Skeletal muscle tissue (tissue), 4 donors: ENCODE data around the gene TM9SF2. TPM values are rescaled to one million over a fixed set of nuclear protein-coding genes. Genes with fewer than 3 reads are reported as not detected.

Source experiments
- H3K27ac ChIP-seq: one replicate; pipeline ENCODE4 v1.7.0; 2013; ENCODE audit warnings: mild to moderate bottlenecking, low read depth, low read length, inconsistent platforms
- H3K27me3 ChIP-seq, 3 donors: one replicate each; pipeline ENCODE4 v1.7.0; 2013; ENCODE audit warnings: low read length in 3 of 3; ENCODE audit not compliant: control insufficient read depth in 3 of 3, insufficient read depth in 3 of 3
- H3K36me3 ChIP-seq, 3 donors: one replicate each; pipeline ENCODE4 v1.7.0; 2013; ENCODE audit warnings: low read length in 3 of 3; ENCODE audit not compliant: control insufficient read depth in 3 of 3, insufficient read depth in 3 of 3
- H3K4me1 ChIP-seq, 3 donors: one replicate each; pipeline ENCODE4 v1.7.0; 2013; ENCODE audit warnings: low read length in 3 of 3, mild to moderate bottlenecking in 3 of 3; ENCODE audit not compliant: control insufficient read depth in 3 of 3, insufficient read depth in 3 of 3
- H3K4me3 ChIP-seq, 3 donors: one replicate each; pipeline ENCODE4 v1.7.0; 2013; ENCODE audit warnings: low read length in 3 of 3
- H3K9ac ChIP-seq, 3 donors: one replicate each; pipeline ENCODE4 v1.7.0; 2013; ENCODE audit warnings: low read length in 3 of 3, mild to moderate bottlenecking in 3 of 3, moderate library complexity in 2 of 3, low read depth in 1 of 3
- H3K9me3 ChIP-seq, 3 donors: one replicate each; pipeline ENCODE4 v1.7.0; 2013; ENCODE audit warnings: low read length in 3 of 3; ENCODE audit not compliant: control insufficient read depth in 3 of 3
- total RNA-seq: library from RNA; depleted of rRNA; stranded (reverse); fragments of >200 nt; gene quantifications from one replicate; pipeline ENCODE4 v1.2.3, GENCODE V29; 2014
- donor health status: Osteomylitis.

TM9SF2 gene
- total RNA-seq, 1 donor from 2014 or later = 116 TPM

GRCh38 chr13:99507551-99507950, 6.3 kb downstream of the TM9SF2 start:
- peaks cover 6 to 19% (median 13%) of the 10 kb centered on the region in 3 donors for H3K4me1 ChIP-seq
- no peaks in the 10 kb centered on the region for H3K9me3 ChIP-seq
- H3K27me3 ChIP-seq = no peaks in the 10 kb centered on the region
- no peak overlapping the region for H3K9ac ChIP-seq
- H3K27ac ChIP-seq = no peak overlapping the region
- H3K4me3 ChIP-seq = no peak overlapping the region
- peaks cover 0 to 3% (median 0%) of the 10 kb centered on the region in 3 donors for H3K36me3 ChIP-seq

GRCh38 chr13:99507986-99508385, 6.7 kb downstream of the TM9SF2 start:
- H3K4me1 ChIP-seq = peaks cover 5 to 15% (median 11%) of the 10 kb centered on the region in 3 donors
- H3K27ac ChIP-seq = no peak overlapping the region

GRCh38 chr13:99509479-99509878, 8.2 kb downstream of the TM9SF2 start:
- Histone ChIP-seq H3K4me1 (peaks cover 5 to 12% (median 8%) of the 10 kb centered on the region in 3 donors), H3K4me3 (no peak overlapping the region)

More at GRCh38 chr13:99507986-99508385, 6.7 kb downstream of the TM9SF2 start:
- Histone ChIP-seq H3K9me3 (no peaks in the 10 kb centered on the region), H3K9ac (no peak overlapping the region), H3K27me3 (no peaks in the 10 kb centered on the region), H3K36me3 (peaks cover 0 to 3% (median 0%) of the 10 kb centered on the region in 3 donors), H3K4me3 (no peak overlapping the region)

GRCh38 chr13:99514801-99515200, 13.5 kb downstream of the TM9SF2 start:
- Histone ChIP-seq H3K36me3 (peaks cover 0 to 6% (median 6%) of the 10 kb centered on the region in 3 donors), H3K27ac (no peak overlapping the region), H3K27me3 (no peaks in the 10 kb centered on the region), H3K9me3 (no peaks in the 10 kb centered on the region), H3K9ac (no peak overlapping the region), H3K4me1 (peaks cover 0 to 5% (median 3%) of the 10 kb centered on the region in 3 donors), H3K4me3 (no peak overlapping the region)

More at GRCh38 chr13:99509479-99509878, 8.2 kb downstream of the TM9SF2 start:
- H3K9me3 ChIP-seq = no peaks in the 10 kb centered on the region
- no peak overlapping the region for H3K9ac ChIP-seq
- no peak overlapping the region for H3K27ac ChIP-seq
- no peaks in the 10 kb centered on the region for H3K27me3 ChIP-seq
- H3K36me3 ChIP-seq = peaks cover 0 to 3% (median 0%) of the 10 kb centered on the region in 3 donors

- Histone ChIP-seq H3K4me3 (no peak overlapping the region), H3K4me1 (peaks cover 0 to 5% (median 3%) of the 10 kb centered on the region in 3 donors), H3K9me3 (no peaks in the 10 kb centered on the region), H3K36me3 (peaks cover 8 to 17% (median 9%) of the 10 kb centered on the region in 3 donors), H3K9ac (no peak overlapping the region), H3K27me3 (no peaks in the 10 kb centered on the region), H3K27ac (no peak overlapping the region)
These were observed 15.1 kb downstream of the TM9SF2 start for GRCh38 chr13:99516153-99516929.

- Histone ChIP-seq H3K27me3 (no peaks in the 10 kb centered on the region), H3K9ac (no peak overlapping the region), H3K9me3 (no peaks in the 10 kb centered on the region), H3K4me3 (no peak overlapping the region), H3K36me3 (peaks cover 10 to 24% (median 12%) of the 10 kb centered on the region in 3 donors), H3K4me1 (peaks cover 0 to 3% (median under 1%) of the 10 kb centered on the region in 3 donors), H3K27ac (no peak overlapping the region)
These were observed 16.3 kb downstream of the TM9SF2 start for GRCh38 chr13:99517577-99517976.

- H3K36me3 ChIP-seq = peaks cover 12 to 24% (median 12%) of the 10 kb centered on the region in 3 donors
- H3K9ac ChIP-seq = no peak overlapping the region
- peaks cover 0 to 3% (median 0%) of the 10 kb centered on the region in 3 donors for H3K4me1 ChIP-seq
- H3K27ac ChIP-seq = no peak overlapping the region
- H3K9me3 ChIP-seq = no peaks in the 10 kb centered on the region
- no peak overlapping the region for H3K4me3 ChIP-seq
- H3K27me3 ChIP-seq = no peaks in the 10 kb centered on the region
These were observed 16.7 kb downstream of the TM9SF2 start for GRCh38 chr13:99517984-99518383.

GRCh38 chr13:99522298-99522697, 21.0 kb downstream of the TM9SF2 start:
- no peaks in the 10 kb centered on the region for H3K27me3 ChIP-seq
- H3K9ac ChIP-seq = no peak overlapping the region
- H3K4me1 ChIP-seq = no peaks in the 10 kb centered on the region
- H3K36me3 ChIP-seq = peaks cover 12 to 43% (median 24%) of the 10 kb centered on the region in 3 donors
- no peak overlapping the region for H3K27ac ChIP-seq
- no peak overlapping the region for H3K4me3 ChIP-seq
- H3K9me3 ChIP-seq = no peaks in the 10 kb centered on the region

- H3K9me3 ChIP-seq = no peaks in the 10 kb centered on the region
- no peak overlapping the region for H3K4me3 ChIP-seq
- H3K9ac ChIP-seq = no peak overlapping the region
- no peaks in the 10 kb centered on the region for H3K4me1 ChIP-seq
- H3K27ac ChIP-seq = no peak overlapping the region
- H3K27me3 ChIP-seq = no peaks in the 10 kb centered on the region
- H3K36me3 ChIP-seq = peaks cover 6 to 43% (median 24%) of the 10 kb centered on the region in 3 donors
These were observed 22.6 kb downstream of the TM9SF2 start for GRCh38 chr13:99523838-99524237.

- Histone ChIP-seq H3K27me3 (no peaks in the 10 kb centered on the region), H3K27ac (no peak overlapping the region), H3K36me3 (peaks cover 6 to 28% (median 18%) of the 10 kb centered on the region in 3 donors), H3K9me3 (no peaks in the 10 kb centered on the region), H3K4me3 (no peak overlapping the region), H3K4me1 (no peaks in the 10 kb centered on the region), H3K9ac (no peak overlapping the region)
These were observed 24.7 kb downstream of the TM9SF2 start for GRCh38 chr13:99525967-99526366.
